SKM-1 treated with dmso at 0.1 percent for 144 hours (cell line): ENCODE data around the gene MRPS27.
A peak's percentile ranks its signal among the peaks of the same experiment; 100 is the strongest.

Source experiments
- DNase-seq: peaks from one replicate; lab custom pipeline; 2025; ENCODE audit not compliant: unreplicated experiment; lab: John Stamatoyannopoulos, UW

Gene MRPS27

GRCh38 chr5:72234868-72235267 lies 85.2 kb downstream of the MRPS27 start:
- DNase-seq = no peak

GRCh38 chr5:72234265-72234700 lies 85.8 kb downstream of the MRPS27 start:
- peak; percentile 15 for DNase-seq

- DNase-seq = no peak
These were observed 86.2 kb downstream of the MRPS27 start for GRCh38 chr5:72233835-72234234.

- no peak for DNase-seq
These were observed 87.2 kb downstream of the MRPS27 start for GRCh38 chr5:72232838-72233237.

- DNase-seq = peak; percentile 39
These were observed 87.9 kb downstream of the MRPS27 start for GRCh38 chr5:72231991-72232703.

- DNase-seq = no peak
These were observed 91.1 kb downstream of the MRPS27 start for GRCh38 chr5:72228960-72229359.

GRCh38 chr5:72226950-72227349 lies 93.1 kb downstream of the MRPS27 start:
- no peak for DNase-seq

- DNase-seq = no peak
These were observed 94.3 kb downstream of the MRPS27 start for GRCh38 chr5:72225741-72226140.

- DNase-seq = no peak
These were observed 95.0 kb downstream of the MRPS27 start for GRCh38 chr5:72224946-72225463.

- no peak for DNase-seq
These were observed 96.7 kb downstream of the MRPS27 start for GRCh38 chr5:72223371-72223770.

GRCh38 chr5:72222521-72222920 lies 97.5 kb downstream of the MRPS27 start:
- DNase-seq = no peak

- no peak for DNase-seq
These were observed 98.5 kb downstream of the MRPS27 start for GRCh38 chr5:72221541-72221940.

GRCh38 chr5:72221099-72221498 lies 98.9 kb downstream of the MRPS27 start:
- DNase-seq = no peak

- DNase-seq = no peak
These were observed 103.3 kb downstream of the MRPS27 start for GRCh38 chr5:72216756-72217155.

GRCh38 chr5:72214168-72214567 lies 105.9 kb downstream of the MRPS27 start:
- no peak for DNase-seq

- no peak for DNase-seq
These were observed 106.6 kb downstream of the MRPS27 start for GRCh38 chr5:72213482-72213881.

- no peak for DNase-seq
These were observed 107.9 kb downstream of the MRPS27 start for GRCh38 chr5:72212171-72212570.

GRCh38 chr5:72210888-72211678 lies 109.0 kb downstream of the MRPS27 start:
- DNase-seq = no peak

- no peak for DNase-seq
These were observed 110.6 kb downstream of the MRPS27 start for GRCh38 chr5:72209147-72210115.

- DNase-seq = no peak
These were observed 111.6 kb downstream of the MRPS27 start for GRCh38 chr5:72208324-72208926.

GRCh38 chr5:72206994-72207393 lies 113.0 kb downstream of the MRPS27 start:
- DNase-seq = no peak
